NCI-H1436 treated with DMSO at 0.1 percent for 48 hours (cell line): ENCODE data around the gene GCLM.
"Not testable (repeated sequence)": the region's sequence is repeated elsewhere in the genome, so short reads cannot be mapped to it uniquely, and the experiment has no call there.

Experiments
- DNase-seq: peaks from one replicate; lab custom pipeline; 2025; lab: John Stamatoyannopoulos, UW

GCLM gene

GRCh38 chr1:93909146-93910050 is at the start of gene GCLM:
Gene GCLM, minus strand, starts transcription at chr1:93909430. Its CDS starts 267 bp downstream, at chr1:93909163.
- peak; percentile 54 for DNase-seq

- DNase-seq: no peak
These were observed 49.5 kb upstream of the GCLM start for GRCh38 chr1:93958726-93959100.

GRCh38 chr1:93958032-93958725 is 48.9 kb upstream of the GCLM start:
- DNase-seq: no peak

- no peak for DNase-seq
These were observed 46.5 kb upstream of the GCLM start for GRCh38 chr1:93955765-93956164.

- DNase-seq: not testable (repeated sequence)
These were observed 37.9 kb upstream of the GCLM start for GRCh38 chr1:93947002-93947686.

GRCh38 chr1:93938461-93939145 is 29.4 kb upstream of the GCLM start:
- no peak for DNase-seq

GRCh38 chr1:93937997-93938396 is 28.8 kb upstream of the GCLM start:
- DNase-seq: no peak

GRCh38 chr1:93925206-93925605 is 16.0 kb upstream of the GCLM start:
- no peak for DNase-seq

GRCh38 chr1:93919780-93920179 is 10.6 kb upstream of the GCLM start:
- no peak for DNase-seq

- no peak for DNase-seq
These were observed 8.1 kb upstream of the GCLM start for GRCh38 chr1:93917302-93917701.

GRCh38 chr1:93910880-93911279 is 1.6 kb upstream of the GCLM start:
- DNase-seq: not testable (repeated sequence)

- DNase-seq: no peak
These were observed 1.1 kb upstream of the GCLM start for GRCh38 chr1:93910305-93910704.

GRCh38 chr1:93908394-93909145 is 660 bp downstream of the GCLM start:
- DNase-seq: no peak

GRCh38 chr1:93907718-93908117 is 1.5 kb downstream of the GCLM start:
- DNase-seq: no peak

GRCh38 chr1:93906480-93906879 is 2.8 kb downstream of the GCLM start:
- DNase-seq: no peak

- DNase-seq: no peak
These were observed 3.5 kb downstream of the GCLM start for GRCh38 chr1:93905734-93906133.

- DNase-seq: no peak
These were observed 4.2 kb downstream of the GCLM start for GRCh38 chr1:93905051-93905450.

- DNase-seq: no peak
These were observed 5.0 kb downstream of the GCLM start for GRCh38 chr1:93904228-93904627.

- no peak for DNase-seq
These were observed 8.3 kb downstream of the GCLM start for GRCh38 chr1:93900723-93901504.

GRCh38 chr1:93899543-93900207 is 9.6 kb downstream of the GCLM start:
- no peak for DNase-seq
